MM.1S (cell line): ENCODE data around the gene SWAP70.

Source experiments
- EZH2 ChIP-seq: fragments of 300-600 bp; sonication (generic); optimal IDR thresholded peaks from 2 replicates; pipeline ENCODE3; 2017; ENCODE audit warnings: low read depth, mild to moderate bottlenecking, antibody characterized with exemption, low read length, mixed read lengths
- TF ChIP-seq, protein P1 (sequence below): fragments of 300-600 bp; sonication (generic); IDR thresholded peaks from 2 replicates; pipeline ENCODE4 v1.5.1; 2016; ENCODE audit warnings: antibody characterized with exemption, low read length, mixed read lengths

DNA sequence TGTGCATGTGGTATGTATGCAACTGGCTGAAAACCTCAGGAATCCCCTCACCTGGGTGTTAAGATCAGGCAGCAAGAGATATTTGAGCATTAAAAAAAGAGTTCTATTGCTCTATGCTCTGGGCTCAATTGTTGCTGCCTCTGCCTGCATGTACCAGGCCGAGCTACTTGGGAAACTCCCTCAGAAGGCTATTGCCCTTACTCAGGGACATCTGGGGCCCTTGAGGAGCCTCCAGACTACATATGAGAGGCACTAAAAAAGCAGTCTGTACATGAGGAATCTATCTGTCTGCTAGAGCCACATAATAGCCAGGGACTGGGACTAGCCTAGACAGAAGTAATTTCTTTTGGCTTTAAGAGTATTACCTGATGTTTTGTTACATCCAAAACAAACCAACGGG is 120.1 kb downstream of the SWAP70 start:
- no peak for TF ChIP-seq EZH2
- TF ChIP-seq, protein P1, sequence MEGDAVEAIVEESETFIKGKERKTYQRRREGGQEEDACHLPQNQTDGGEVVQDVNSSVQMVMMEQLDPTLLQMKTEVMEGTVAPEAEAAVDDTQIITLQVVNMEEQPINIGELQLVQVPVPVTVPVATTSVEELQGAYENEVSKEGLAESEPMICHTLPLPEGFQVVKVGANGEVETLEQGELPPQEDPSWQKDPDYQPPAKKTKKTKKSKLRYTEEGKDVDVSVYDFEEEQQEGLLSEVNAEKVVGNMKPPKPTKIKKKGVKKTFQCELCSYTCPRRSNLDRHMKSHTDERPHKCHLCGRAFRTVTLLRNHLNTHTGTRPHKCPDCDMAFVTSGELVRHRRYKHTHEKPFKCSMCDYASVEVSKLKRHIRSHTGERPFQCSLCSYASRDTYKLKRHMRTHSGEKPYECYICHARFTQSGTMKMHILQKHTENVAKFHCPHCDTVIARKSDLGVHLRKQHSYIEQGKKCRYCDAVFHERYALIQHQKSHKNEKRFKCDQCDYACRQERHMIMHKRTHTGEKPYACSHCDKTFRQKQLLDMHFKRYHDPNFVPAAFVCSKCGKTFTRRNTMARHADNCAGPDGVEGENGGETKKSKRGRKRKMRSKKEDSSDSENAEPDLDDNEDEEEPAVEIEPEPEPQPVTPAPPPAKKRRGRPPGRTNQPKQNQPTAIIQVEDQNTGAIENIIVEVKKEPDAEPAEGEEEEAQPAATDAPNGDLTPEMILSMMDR, result no peak
